GM21723 (cell line): ENCODE results near the gene C19orf73.
"Not testable (repeated sequence)": the region's sequence is repeated elsewhere in the genome, so short reads cannot be mapped to it uniquely, and the experiment has no call there.

Source experiments
- ATAC-seq: cut with Tn5 transposase; IDR thresholded peaks from one replicate; pipeline ENCODE4 v1.9.1; 2021; ENCODE audit warnings: mild to moderate bottlenecking, moderate library complexity; ENCODE audit not compliant: unreplicated experiment

Gene C19orf73

DNA sequence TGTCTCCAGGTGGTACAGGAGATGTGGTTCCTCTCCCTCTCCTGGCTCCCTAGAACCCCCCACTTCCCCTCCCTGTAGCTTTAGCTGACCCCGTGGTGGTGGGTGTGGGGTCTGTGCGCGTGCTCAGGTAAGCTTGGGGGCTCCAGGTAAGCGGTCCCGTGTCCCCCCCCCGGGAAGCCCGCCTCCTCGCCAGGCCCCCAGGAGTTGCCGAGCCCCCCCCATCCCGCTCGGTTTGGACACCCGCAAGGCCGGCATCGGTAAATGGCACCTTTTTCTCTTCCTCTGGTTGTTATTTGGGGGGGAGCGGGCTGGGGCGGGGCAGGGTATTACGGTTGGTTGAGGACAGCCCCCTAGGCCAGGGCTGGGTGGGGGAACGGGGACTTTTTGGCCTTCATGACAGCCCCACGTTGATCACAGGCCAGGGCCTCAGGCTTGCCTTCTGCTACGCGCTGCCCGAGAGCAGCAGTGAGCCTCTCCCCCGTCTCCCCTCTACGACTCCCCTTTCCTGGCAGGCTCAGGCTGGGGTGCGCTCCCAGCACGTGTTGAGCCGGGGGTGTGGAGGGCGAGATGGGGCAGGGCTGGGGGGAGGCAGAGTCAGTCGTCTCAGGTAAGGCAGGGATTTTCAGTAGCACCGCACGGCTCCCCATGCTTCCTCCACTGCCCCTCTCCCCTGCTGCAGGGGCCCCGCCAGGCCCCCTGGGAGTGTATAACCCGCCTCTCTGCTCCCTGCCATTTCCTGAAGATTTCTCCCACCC, 15.4 kb downstream of the C19orf73 start:
- ATAC-seq = no peak

DNA sequence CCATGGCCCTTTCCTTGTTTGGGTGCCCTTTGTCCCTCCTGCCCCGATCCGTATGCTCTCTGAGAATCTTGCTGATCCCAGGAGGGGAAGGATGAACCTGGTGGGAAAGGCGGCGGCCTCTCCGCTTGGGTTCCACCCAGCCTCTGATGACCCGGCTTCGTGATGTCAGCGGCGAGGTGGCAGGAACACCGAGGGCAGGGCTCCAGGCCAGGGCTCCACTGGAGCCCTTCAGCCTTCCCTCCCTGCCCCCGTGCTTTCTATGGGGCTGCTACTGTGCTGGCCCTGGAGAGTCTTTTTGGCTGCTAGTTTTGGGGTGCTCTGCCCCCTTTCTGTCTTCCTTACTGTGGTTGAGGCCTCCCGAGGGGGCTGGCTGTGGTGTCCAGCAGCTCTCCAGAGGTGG, 16.6 kb downstream of the C19orf73 start:
- no peak for ATAC-seq

DNA sequence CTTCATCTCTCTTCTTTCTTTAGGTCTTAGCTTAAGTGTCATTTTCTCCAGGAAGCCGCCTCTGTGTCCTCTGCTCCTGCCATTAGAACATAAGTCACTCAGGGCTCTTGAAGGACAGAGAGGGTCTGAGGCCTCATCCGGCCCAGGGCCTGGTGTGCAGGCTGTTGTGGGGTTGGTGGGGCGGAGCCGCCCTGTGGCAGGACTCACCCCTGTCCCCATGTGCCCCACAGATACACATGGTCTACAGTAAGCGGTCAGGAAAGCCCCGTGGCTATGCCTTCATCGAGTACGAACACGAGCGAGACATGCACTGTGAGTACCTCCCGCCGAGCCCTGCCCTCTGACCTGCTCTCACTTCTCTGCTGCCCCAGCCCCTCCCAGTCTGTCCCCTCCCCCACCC, 17.8 kb downstream of the C19orf73 start:
- no peak for ATAC-seq

DNA sequence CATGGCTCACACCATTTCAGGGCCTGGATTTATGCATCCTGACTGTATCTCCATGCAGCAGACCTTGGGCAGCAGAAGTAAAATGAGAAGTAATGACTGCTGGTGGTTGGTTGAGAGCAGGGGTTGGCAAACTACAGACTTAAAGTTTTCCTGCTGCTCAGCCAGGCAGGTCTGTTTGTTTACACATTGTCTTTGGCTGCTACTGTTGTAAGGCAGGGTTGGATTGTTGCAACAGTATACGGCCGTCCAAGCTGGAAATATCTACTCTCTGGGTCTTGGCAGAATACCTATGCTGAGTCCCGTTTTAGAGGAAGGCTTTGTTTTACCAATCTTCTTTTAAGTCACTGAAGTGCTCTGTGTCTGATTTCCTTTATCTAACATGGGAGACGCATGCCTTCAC, 20.1 kb downstream of the C19orf73 start:
- no peak for ATAC-seq

DNA sequence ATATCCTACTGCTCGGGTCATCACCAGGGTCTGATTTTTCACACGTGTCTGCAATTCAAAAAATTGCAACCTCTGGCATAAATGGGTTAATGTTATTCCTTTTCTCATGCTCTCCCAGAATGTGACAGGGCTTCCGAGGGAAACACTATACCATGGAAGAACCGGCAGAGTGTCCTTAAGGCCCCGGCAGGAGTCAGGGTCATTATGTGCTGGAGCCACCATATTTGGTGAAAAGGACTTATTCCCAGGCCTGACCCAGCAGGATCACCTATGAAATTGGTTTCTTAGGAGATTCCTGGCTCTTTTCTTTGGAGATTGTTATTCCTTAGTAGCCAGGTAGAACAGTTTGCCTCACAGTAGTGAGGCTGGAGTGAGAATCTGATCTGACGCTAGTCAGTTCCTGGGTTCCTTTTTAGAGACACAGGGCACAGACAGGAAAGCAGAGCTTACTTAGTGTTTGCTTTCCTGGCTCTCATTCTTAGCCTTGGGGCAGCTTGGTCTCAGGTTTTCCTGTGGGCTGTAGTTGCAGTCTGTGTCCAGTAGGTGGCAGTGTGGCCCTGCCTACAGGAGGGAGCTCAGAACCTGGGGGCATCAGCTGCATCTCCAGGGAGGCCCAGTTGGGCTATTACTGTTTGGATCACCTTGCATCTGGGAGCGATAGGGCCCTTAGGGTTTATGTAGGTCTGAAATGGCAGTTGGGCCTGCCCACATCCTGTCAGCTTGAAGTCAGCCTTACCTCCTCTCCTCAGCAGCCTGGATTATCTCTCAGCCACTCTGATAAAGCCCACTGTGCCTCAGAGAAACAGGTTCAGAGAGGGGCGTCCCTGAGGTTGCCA, 21.3 kb downstream of the C19orf73 start:
- no peak for ATAC-seq

DNA sequence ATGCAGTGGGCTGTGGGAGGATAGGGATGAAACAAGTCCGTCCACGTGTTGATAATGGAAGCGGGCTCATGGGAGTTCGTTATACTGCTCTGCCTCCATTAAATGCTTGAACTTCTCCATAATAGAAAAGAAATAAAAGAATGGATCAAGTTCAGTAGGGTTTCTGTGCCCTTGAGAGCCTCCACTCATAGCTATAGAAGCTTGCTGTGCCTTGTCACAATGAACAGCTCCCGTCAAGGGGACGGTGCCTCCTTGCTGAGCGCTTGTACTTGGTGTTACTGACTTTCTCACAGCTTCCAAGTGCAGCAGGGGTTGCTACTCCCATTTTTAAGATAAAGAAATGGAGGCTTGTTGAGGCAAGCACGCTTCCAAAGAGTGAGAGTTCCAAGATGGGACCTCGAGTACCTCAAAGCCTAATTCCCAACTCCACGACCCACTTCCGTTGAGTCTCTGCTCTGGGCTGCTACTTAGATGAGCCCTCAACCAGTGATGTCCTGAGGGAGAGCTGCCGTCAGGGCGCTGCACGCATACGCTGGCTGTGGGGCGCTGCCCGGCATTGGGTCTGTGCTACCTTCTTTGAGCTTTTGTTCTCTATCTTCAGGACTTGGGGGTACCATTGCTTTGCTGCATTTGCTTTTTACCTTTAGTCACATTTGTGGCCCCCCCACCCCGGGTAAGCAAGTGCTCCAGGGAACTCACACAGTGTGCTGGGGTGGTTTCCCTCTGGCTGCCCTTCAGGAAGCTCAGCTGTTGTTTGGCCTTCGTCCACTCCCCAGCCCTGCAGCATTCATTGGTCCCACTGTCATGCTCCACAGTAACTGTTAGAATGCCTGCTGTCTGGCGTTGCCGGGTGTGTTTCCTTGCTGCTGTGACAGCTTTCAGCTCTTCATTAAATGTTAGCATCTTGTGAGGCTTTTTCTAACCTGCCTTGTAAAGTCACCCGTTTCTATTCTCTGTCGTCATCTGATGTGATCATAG, 24.1 kb downstream of the C19orf73 start:
- no peak for ATAC-seq

DNA sequence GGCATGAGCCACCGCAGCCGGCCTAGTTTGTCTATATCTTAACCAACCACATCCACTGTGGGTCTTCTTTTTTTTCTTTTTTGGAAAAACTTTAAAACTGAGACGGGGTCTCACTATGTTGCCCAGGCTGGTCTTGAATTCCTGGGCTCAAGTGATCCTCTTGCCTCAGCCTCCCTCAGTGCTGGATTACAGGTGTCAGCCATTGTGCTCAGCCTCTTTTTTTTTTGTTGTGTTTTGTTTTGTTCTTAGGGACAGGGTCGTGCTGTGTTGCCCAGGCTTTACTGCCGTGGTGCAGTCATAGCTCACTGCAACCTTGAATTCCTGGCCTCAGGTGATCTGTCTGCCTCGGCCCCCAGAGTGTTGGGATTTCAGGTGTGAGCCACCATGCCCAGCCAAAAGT, 26.3 kb downstream of the C19orf73 start:
- no peak for ATAC-seq

DNA sequence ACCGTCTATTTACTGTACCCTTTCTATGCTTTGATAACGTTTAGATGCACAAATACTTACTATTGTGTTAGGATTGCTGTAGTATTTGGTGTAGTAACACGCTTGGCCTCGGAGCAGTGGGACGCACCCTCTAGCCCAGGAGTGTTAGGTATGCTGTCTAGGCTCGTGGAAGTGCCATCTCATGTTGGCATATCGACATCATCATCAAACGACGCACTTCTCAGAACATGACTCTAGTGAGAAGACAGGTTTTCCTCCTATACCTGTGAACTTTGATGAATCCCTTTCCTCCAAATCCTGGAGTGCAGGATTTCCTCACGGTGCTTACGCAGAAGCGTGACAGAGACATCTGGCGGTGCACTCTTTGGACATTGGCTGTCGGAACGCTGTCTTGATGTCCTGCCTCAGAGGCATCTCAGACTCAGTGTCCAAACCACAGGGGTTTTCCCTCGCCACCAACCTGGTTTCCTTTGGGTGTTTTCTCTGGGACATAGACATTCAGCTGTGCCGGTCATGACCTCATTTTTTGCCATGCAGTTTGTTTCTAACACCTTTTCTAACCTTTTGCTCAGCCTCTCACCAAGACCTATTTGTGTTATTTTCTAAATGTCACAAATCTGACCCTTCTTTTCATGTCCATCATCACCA, 27.4 kb downstream of the C19orf73 start:
- no peak for ATAC-seq

DNA sequence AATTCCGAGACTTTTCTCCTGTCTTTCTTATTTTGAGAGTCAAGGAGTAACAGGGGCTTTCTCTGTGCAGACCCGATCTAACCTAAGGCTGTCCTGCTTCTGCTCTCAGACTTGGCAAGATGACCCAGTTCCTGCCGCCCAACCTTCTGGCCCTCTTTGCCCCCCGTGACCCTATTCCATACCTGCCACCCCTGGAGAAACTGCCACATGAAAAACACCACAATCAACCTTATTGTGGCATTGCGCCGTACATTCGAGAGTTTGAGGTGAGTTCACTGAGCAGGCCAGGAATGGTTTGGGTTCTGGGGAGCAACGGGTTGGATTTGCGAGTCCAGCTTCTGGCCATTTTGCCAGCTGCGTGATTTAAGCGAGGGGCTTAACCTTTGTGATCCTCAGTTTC, 32.6 kb downstream of the C19orf73 start:
- no peak for ATAC-seq

DNA sequence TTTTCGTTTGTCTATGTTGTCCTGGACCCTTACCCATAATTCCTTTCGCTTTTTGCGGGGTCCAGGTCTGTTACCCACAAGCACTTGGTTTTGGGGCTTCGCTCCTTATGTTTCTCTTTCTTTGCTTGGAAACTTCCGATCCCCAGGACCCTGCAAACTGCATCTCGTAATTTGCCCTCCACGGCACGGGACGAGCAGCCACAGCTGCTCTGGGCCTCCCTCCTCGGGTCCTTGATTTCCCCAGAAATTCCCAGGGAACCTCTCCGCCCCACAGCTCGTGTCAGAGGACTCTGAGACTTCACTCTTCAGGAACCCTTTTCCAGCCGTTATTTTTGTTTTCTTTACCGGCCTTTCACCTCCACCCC, 33.1 kb downstream of the C19orf73 start:
- ATAC-seq = no peak

DNA sequence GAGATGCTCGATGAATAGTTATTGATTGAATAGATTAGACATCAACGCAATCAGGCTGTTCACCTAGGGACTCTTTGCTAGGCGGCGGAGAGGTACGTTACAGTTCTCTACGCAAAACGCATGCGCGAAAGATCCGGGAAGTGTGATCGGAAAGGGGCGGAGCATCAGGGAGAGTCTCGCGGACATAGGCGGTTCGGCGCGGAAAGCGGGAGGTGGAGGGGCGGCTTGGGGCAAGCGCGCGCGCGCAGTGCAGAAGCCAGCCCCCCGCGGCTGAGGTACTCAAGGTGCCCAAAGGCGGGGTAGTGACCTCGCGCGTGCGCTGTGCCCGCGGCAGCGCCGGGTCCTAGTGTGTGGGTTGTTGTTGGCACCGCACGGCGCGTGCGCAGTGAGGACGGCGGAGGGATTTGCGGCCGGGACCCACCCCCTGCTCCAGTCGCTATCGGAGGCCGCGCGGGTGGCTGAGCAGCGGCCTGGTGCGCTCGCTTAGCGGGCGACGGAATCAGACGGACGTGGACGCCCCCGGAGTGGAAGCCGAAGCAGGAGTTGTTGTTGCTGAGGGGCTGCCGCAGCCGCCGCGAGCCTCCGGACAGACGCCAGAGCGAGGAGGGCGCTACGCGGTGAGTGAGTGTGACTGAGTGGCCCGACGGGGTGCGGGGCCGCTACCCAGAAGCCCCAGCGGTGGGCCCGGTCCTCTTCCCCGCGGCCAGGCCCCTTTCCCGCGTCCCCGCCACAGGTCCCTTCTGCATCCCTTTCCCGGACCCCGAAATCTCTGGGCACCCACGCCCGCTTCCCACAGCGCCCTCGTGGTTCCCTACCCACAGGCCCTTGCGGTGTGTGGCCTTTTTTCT, 33.7 kb downstream of the C19orf73 start, which contains the start of gene SNRNP70:
Gene SNRNP70 (plus strand): TSS at position 432 of the 848 bp plus-strand sequence. CDS start 964 bp downstream, outside the sequence.
- ATAC-seq = peak; percentile 79

DNA sequence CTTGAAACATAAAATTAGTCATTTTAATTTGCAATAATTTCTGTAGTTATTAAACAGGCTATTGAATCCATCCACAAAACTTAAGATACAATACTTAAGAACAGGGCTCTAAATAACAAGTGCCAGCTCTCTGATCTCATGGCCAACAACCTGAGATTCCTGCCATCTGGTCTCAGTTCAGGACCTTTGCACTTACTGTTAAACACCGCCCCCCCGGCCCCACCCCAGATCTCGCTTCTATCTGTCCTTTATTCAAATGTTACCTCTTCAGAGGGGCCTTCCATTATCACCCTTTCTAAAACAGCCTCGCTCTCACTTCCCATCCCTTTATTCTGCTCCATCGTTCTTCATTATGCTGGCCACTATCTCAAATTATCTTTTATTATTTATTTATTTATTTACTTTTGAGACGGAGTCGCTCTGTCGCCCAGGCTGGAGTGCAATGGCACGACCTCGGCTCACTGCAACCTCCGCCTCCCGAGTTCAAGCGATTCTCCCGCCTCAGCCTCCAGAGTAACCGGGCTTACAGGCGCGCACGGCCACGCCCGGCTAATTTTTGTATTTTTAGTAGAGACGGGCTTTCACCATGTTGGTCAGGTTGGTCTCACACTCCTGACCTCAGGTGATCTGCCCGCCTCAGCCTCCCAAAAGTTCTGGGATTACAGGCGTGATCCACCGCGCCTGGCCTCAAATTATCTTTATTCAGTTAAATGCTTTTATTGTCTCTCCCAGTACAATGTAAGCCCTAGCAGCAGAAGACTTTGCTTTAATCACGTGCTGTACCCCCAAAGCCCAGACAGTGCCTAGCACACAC, 34.5 kb downstream of the C19orf73 start:
- ATAC-seq = no peak

DNA sequence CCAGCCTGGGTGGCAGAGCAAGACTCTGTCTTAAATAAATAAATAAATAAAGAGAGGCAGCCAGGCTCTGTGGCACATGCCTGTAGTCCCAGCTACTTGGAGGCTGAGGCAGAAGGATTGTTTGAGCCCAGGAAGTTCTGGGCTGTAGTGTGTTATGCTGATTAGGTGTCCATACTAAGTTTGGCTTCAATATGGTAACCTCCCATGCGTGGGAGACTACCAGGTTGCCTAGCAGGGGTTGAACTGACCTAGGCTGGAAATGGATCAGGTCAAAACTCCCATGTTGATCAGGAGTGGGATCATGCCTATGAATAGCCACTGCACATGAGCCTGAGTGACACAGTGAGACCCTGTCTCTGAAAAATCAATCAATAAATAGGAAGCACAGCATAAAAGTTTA, 37.7 kb downstream of the C19orf73 start:
- no peak for ATAC-seq

DNA sequence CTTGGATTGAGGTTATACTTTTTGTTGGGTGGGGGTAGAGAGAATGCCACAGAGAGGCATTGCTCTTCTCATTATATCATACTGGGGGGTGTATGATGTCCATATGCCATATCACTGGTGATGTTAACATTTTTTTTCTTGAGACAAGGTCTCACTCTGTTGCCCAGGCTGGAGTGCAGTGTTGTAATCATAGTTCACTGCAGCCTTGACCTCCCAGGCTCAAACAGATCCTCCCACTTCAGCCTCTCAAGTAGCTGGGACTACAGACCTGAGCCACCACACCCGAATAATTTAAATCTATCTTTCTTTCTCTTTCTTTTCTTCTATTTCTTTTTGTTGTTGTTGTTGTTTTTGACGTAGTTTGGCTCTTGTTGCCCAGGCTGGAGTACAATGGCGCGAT, 38.6 kb downstream of the C19orf73 start:
- ATAC-seq = no peak

DNA sequence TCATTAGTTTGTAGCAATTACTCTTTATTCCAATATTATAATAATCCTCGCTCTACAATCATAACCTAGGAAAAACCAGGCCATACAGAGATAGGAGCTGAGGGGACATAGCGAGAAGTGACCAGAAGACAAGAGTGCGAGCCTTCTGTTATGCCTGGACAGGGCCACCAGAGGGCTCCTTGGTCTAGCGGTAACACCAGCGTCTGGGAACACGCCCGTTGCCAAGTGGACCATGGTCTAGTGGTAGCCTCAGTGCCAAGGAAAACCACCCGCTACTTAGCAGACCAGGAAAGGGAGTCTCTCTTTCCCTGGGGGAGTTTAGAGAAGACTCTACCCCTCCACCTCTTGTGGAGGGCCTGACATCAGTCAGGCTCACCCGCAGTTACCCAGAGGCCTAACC, 44.1 kb downstream of the C19orf73 start:
- ATAC-seq = not testable (repeated sequence)

DNA sequence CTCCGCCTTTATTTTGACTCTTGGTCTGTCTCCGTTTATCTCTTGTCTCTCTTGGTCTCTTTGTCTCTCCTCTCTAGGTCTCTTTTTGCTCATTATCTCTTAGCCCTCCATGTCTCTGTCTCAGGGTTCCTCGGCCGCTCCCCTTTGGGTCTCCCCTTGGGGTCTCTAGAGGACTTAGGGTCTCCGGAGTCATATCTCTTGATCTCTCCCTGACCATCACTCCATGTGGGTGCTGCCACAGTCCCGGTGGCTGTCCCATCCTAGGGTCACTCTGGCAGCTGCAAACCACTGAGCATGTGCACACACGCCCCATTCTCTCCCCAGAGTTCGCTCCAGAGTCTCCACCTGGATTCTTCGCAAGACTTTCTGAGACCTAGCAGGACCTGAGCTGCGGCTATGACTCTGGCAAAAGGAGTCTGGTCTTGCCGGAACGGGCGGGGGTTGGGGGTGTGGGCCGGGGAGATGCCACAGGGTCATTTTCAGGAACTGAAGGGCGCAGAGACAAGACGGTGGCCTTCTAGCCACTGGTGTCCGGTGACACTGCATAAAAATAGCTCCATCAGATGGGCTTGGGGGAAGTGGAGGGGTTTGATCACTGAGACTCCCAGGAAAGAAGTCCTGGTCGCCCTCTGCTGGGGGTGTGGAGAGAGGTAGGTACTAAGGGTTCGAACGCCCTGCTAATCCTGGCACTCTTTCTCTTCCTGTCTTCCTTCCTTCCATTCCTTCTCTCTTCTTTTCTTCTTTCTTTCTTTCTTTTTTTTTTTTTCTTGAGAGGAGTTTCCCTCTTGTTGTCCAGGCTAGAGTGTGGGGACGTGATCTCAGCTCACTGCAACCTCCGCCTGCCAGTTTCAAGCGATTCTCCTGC, 45.2 kb downstream of the C19orf73 start:
- no peak for ATAC-seq

DNA sequence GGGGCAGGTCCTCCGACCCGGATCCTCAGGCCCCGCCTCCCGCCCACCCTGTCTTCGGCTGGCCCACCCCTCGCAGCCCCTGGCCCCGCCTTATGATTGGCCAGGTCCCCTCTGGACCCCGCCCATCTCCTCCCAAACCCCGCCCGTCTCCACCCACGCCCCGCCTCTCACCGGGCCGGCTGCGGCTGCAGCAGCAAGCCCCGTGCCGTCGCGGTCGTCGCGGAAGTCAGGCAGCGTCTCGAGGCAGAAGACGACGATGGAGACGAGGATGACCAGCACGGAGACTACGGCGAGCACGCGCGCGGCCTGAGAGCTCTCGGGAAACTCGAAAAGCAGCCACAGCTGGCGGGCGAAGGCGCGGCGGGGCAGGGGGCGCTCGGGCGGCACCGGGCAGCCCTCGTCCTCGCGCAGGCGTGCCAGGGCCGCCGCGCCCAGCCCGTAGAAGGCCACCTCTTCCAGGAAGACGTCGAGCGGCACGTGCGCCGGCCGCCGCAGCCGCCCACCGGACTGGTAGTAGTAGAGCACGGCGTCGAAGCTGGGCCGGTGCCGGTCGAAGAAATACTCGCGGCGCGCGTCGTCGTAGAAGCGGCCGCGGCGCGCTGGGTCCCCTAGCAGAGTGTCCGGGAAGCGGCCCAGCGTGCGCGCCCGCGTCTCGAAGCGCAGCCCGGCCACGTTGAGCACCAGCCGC, 46.9 kb downstream of the C19orf73 start:
- no peak for ATAC-seq
